ENCODE measurements around the gene CAPN1.

- TF ChIP-seq, protein P1, sequence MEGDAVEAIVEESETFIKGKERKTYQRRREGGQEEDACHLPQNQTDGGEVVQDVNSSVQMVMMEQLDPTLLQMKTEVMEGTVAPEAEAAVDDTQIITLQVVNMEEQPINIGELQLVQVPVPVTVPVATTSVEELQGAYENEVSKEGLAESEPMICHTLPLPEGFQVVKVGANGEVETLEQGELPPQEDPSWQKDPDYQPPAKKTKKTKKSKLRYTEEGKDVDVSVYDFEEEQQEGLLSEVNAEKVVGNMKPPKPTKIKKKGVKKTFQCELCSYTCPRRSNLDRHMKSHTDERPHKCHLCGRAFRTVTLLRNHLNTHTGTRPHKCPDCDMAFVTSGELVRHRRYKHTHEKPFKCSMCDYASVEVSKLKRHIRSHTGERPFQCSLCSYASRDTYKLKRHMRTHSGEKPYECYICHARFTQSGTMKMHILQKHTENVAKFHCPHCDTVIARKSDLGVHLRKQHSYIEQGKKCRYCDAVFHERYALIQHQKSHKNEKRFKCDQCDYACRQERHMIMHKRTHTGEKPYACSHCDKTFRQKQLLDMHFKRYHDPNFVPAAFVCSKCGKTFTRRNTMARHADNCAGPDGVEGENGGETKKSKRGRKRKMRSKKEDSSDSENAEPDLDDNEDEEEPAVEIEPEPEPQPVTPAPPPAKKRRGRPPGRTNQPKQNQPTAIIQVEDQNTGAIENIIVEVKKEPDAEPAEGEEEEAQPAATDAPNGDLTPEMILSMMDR (IDR thresholded peaks at IDR 0.05), result no peak
- TF ChIP-seq EZH2 (IDR thresholded peaks at IDR 0.05), result no peak
Observed at GRCh38 chr11:65206901-65207300, 25.2 kb downstream of the CAPN1 start.
